HepG2 (cell line): ENCODE results near the gene PGS1.

Experiments used
- CBX1 ChIP-seq: IDR thresholded peaks from one replicate; pipeline ENCODE4 v1.6.1; 2016; ENCODE audit warnings: antibody characterized with exemption, low read depth
- CREB1 ChIP-seq, 2 experiments: fragments of 450-650 bp in 1 of 2; IDR thresholded peaks; 2 replicates each; pipeline ENCODE4 v1.6.1; 2016 to 2017; ENCODE audit warnings: control low read depth in 1 of 2, mild to moderate bottlenecking in 1 of 2, missing compliant biosample characterization in 1 of 2, missing genetic modification characterization in 1 of 2
- DNMT3B ChIP-seq: conservative IDR thresholded peaks from 2 replicates; pipeline ENCODE4 v1.6.1; 2016; ENCODE audit warnings: missing biosample characterization, control low read depth
- EP300 ChIP-seq, 3 experiments: sonication (generic) in 1 of 3; formaldehyde crosslinking in 1 of 3; IDR thresholded peaks; 2 replicates each; pipeline versions ENCODE4 v1.5.1 to v1.6.1; 2011 to 2020; ENCODE audit warnings: low read depth in 2 of 3, low read length in 2 of 3, borderline replicate concordance in 1 of 3, improper control_type of control experiment in 1 of 3, mild to moderate bottlenecking in 1 of 3, missing genetic modification reagents in 1 of 3, moderate library complexity in 1 of 3
- ERF ChIP-seq: IDR thresholded peaks from 2 replicates; pipeline ENCODE4 v1.6.1; 2018; ENCODE audit warnings: missing biosample characterization, missing genetic modification reagents
- MIER2 ChIP-seq: IDR thresholded peaks from 2 replicates; pipeline ENCODE4 v1.6.1; 2016; ENCODE audit warnings: missing biosample characterization, missing genetic modification reagents
- NFE2L1 ChIP-seq: sonication (generic); formaldehyde crosslinking; IDR thresholded peaks from 2 replicates; pipeline ENCODE4 v1.4.0; 2020; ENCODE audit warnings: missing genetic modification reagents, mild to moderate bottlenecking, borderline replicate concordance
- PTBP1 ChIP-seq: fragments of 200-400 bp; formaldehyde crosslinking; IDR thresholded peaks from 2 replicates; pipeline ENCODE4 v1.6.1; 2018; ENCODE audit warnings: low read length, low read depth; ENCODE audit not compliant: poor library complexity, severe bottlenecking
- ZNF660 ChIP-seq: sonication (generic); formaldehyde crosslinking; IDR thresholded peaks from 2 replicates; pipeline ENCODE4 v1.5.1; 2020; ENCODE audit warnings: mild to moderate bottlenecking, low read depth, missing genetic modification reagents, borderline replicate concordance
- ZNF816 ChIP-seq: sonication (generic); formaldehyde crosslinking; IDR thresholded peaks from 2 replicates; pipeline ENCODE4 v1.8.0; 2022; ENCODE audit warnings: missing genetic modification reagents, mild to moderate bottlenecking, borderline replicate concordance
- TF ChIP-seq, protein P1 (sequence below): sonication (generic); formaldehyde crosslinking; IDR thresholded peaks from 2 replicates; pipeline ENCODE4 v1.5.0; 2020; ENCODE audit warnings: mild to moderate bottlenecking, missing genetic modification reagents, moderate library complexity
- TF ChIP-seq, protein P2 (sequence below): sonication (generic); formaldehyde crosslinking; IDR thresholded peaks from 2 replicates; pipeline ENCODE4 v1.5.1; 2020; ENCODE audit warnings: missing genetic modification reagents, mild to moderate bottlenecking, borderline replicate concordance

DNA sequence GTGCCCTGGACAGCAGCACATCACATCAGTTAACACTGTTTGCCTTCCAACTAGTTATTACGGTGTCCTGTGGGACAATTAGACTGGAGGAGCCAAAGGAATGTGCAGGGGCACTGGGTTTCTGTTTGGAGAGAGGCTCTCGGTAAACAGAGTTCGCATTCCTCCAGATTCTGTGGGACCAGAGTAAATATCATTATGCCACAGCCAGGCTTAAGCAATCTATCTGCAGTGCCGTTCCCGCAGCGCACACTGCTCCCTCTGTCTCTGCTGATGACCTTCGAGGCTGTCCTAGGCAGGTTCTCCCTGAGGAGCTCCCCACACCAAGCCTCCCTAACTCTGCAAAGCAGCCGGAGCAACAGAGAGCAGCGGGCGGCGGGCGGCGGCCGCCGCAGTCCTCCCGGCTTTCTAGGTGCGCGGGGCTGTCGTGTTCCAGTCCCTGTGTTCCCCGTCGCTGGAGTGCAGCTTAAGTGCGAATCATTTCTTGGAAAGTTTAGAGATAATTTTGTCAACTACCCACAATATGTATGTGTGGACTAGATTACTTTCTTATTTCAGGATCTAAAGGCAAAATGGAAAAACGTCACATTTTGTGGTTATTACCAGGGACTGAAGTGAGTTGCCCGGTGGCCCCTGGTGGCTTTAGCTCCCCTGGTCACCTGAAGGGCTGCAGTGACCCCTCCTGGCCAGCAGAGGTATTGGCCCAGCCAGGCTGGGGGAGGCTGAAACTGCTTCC lies 43.3 kb downstream of the PGS1 start:
- TF ChIP-seq EP300 (IDR thresholded peaks at IDR 0.05; ENCODE audit: low read depth in 2 of 2, low read length in 2 of 2) (peak; percentile 98), EP300 (CRISPR knock-in tag; IDR thresholded peaks at IDR 0.05; ENCODE audit: borderline replicate concordance) (peak; percentile 98), CBX1 (no peak), NFE2L1 (CRISPR knock-in tag) (no peak), MIER2 (CRISPR knock-in tag) (peak; percentile 86), ZNF660 (no peak), PTBP1 (no peak), CREB1 (IDR thresholded peaks at IDR 0.05) (no peak; the same call in 1 of the 2 replicates), CREB1 (CRISPR knock-in tag; IDR thresholded peaks at IDR 0.05) (peak; percentile 62), ZNF816 (CRISPR knock-in tag) (no peak), ERF (CRISPR knock-in tag) (peak; percentile 87), DNMT3B (CRISPR knock-in tag) (no peak; the same call in 1 of the 2 replicates)
- TF ChIP-seq, protein P1, sequence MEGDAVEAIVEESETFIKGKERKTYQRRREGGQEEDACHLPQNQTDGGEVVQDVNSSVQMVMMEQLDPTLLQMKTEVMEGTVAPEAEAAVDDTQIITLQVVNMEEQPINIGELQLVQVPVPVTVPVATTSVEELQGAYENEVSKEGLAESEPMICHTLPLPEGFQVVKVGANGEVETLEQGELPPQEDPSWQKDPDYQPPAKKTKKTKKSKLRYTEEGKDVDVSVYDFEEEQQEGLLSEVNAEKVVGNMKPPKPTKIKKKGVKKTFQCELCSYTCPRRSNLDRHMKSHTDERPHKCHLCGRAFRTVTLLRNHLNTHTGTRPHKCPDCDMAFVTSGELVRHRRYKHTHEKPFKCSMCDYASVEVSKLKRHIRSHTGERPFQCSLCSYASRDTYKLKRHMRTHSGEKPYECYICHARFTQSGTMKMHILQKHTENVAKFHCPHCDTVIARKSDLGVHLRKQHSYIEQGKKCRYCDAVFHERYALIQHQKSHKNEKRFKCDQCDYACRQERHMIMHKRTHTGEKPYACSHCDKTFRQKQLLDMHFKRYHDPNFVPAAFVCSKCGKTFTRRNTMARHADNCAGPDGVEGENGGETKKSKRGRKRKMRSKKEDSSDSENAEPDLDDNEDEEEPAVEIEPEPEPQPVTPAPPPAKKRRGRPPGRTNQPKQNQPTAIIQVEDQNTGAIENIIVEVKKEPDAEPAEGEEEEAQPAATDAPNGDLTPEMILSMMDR: peak; percentile 97
- TF ChIP-seq, protein P2, sequence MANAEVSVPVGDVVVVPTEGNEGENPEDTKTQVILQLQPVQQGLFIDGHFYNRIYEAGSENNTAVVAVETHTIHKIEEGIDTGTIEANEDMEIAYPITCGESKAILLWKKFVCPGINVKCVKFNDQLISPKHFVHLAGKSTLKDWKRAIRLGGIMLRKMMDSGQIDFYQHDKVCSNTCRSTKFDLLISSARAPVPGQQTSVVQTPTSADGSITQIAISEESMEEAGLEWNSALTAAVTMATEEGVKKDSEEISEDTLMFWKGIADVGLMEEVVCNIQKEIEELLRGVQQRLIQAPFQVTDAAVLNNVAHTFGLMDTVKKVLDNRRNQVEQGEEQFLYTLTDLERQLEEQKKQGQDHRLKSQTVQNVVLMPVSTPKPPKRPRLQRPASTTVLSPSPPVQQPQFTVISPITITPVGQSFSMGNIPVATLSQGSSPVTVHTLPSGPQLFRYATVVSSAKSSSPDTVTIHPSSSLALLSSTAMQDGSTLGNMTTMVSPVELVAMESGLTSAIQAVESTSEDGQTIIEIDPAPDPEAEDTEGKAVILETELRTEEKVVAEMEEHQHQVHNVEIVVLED (CRISPR knock-in tag): peak; percentile 65; the same call in 1 of the 2 replicates
